DMS153 treated with DMSO at 0.1 percent for 48 hours (cell line): ENCODE measurements around the gene RBP5.

Experiments
- DNase-seq: peaks from one replicate; lab custom pipeline; 2025; ENCODE audit not compliant: unreplicated experiment; lab: John Stamatoyannopoulos, UW

The RBP5 gene

DNA sequence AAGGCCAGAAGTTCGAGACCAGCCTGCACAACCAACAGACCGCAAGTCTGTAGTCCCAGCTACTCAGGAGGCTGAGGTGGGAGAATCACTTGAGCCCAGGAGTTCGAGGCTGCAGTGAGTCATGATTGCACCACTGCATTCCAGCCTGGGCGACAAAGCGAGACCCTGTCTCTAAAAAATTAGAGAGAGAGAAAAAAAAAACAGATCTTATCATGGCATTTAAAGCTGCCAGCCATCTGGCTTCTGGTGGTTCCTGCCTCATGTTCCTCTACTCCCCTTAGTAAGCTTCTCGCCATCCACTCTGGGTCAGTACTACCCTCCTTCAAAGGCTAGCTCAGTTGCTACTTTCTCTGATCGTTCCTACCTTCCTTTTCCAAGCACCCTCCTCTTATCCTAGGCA lies 17.5 kb upstream of the RBP5 start:
- no peak for DNase-seq

- DNase-seq, result no peak
Observed at GRCh38 chr12:7145671-7146070, 17.0 kb upstream of the RBP5 start.

DNA sequence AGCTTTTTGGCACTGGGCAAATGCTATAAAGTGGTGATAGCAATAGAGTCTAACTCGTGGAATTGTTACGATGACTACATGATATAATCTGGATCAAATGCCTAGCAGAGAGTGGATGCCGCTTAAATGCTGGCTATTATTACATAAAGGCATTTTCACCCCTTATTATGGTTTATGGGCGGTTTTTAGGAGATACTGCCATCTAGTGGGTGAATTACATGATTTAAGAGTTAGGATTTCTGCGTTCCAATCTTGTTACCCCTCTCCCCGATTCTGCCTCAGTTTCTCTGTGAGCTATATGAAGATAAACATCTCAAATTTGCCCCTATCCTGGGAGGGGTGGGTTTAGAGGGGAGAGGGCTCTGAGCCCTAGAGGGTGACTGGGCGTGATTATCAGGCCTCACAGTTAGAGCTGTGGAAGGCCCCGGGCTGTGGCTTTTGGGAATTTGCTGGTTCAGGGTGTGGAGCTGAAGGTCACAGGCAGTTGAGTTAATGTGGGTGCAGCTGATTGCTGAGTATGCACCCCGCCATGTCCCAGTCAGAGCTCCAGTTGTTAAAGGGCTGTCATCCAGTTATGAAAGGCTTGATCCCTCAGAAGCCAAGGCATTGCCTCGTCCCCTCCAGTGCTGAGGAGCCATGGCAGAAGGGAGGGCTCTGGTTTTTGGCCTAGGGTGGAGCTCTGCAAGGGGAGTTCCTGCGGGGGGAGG lies 15.9 kb upstream of the RBP5 start:
- DNase-seq, result peak; percentile 34

GRCh38 chr12:7143564-7143963 lies 14.9 kb upstream of the RBP5 start:
- DNase-seq, result no peak

DNA sequence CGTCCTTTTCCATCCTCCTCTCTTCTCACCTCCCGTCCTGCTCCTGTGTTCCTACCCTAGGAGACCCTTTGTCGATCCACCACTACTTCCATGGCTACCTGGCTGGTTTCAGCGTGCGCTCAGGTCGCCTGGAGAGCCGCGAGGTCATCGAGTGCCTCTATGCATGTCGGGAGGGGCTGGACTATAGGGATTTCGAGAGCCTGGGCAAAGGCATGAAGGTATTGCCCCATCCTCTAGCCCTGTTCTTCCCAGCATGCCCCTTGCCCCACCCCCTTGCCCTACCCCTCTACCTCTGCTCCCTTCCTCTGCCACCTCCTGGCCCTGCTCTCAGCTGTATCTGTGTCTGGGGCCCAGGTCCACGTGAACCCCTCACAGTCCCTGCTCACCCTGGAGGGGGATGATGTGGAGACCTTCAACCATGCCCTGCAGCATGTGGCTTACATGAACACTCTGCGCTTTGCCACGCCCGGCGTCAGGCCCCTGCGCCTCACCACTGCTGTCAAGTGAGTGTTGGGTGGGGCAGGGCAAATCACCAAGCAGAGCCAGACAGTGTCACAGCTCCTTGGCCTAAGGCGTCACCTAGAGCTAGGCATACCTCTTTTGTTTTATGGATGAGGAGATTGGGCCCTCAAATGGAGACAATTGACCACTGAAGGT lies 14.2 kb upstream of the RBP5 start:
- DNase-seq, result no peak

DNA sequence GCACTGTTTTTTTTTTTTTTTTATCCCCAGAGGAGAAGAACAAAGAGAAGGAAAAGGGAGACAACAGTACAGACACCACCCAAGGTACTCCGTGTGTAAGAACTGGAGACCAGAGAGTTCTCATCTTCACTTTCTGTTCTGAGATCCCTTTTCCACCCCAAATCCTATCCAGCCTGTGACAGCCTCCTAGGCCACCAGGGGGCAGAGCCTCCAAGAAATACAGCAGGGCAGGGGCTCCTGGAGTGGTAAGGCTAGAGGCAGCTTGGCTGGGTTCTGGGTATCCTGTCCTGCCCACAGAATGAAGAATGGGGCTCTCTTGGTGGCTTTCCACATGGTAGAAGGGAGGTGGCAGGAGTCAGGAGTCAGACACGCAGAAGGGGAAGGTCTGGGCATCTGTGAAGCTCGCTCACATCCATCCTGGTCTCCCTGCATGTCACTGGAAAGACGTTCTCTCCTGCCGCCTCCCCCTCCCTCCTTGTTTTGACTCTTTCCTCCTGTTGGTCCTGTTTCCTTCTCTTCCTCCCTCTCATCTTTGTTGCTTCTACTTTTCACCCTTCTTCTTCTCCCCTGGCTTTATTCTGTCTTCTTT lies 13.5 kb upstream of the RBP5 start:
- DNase-seq, result no peak

DNA sequence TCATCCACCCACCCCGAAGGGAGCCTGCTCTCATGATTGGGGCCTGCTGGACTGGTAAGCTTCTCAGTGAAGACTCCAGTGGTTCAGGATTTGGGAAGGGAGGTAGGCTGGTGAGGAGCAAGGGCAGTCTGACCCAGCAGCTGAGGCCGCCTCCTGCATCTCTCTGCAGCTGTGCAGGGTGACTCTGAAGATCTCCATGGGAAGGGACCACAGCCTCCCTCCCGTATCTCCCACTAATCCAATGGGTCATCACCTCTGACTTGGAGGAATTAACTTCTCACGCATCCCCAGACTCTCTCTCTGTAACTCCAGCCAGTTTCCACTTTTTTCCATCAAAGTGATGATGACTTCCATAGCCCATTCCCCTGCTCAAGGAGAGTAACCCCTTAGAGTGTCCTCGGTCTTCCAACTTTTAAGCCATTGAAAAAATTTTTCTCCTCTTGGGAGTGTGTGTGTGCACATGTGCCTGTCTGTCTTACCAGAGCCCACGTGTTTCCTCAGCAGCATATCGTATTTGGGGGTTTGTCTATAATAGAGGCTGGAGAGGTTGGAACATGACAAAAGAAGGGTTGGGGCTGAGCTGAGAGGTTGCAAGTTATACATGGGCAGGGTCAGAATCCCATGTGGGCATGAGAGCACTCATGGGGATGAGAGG lies 12.8 kb upstream of the RBP5 start:
- DNase-seq, result no peak

GRCh38 chr12:7139200-7139599 lies 10.5 kb upstream of the RBP5 start:
- no peak for DNase-seq

GRCh38 chr12:7137908-7138307 lies 9.2 kb upstream of the RBP5 start:
- DNase-seq, result no peak

DNA sequence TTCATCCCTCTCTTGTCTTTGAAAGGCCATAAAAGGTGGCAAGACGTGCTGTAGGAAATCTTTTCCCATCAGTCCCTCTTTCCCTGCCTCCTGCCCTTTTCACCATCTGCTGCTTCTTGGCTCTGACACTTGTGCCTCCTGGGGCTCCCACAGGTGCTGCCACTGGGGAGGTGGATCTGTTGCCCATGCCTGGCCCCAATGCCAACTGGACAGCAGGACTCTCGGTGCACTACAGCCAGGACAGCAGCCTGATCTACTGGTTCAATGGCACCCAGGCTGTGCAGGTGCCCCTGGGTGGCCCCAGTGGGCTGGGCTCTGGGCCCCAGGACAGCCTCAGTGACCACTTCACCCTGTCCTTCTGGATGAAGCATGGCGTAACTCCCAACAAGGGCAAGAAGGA lies 8.0 kb upstream of the RBP5 start:
- DNase-seq, result no peak

DNA sequence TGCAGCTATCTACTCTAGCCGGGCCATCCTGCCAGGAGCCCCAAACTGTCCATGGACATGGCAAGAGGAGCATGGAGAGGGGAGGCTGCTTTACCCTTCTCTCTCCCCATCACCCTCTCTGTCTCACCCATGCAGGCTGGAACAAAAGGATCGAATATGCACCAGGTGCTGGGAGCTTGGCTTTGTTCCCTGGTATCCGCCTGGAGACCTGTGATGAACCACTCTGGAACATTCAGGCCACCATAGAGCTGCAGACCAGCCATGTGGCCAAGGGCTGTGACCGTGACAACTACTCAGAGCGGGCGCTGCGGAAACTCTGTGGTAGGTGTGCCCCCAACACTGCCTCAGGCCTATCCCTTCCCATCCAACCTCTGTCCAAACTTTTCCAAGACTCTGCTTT lies 7.4 kb upstream of the RBP5 start:
- DNase-seq, result no peak

GRCh38 chr12:7134396-7135166 lies 5.9 kb upstream of the RBP5 start:
- no peak for DNase-seq

DNA sequence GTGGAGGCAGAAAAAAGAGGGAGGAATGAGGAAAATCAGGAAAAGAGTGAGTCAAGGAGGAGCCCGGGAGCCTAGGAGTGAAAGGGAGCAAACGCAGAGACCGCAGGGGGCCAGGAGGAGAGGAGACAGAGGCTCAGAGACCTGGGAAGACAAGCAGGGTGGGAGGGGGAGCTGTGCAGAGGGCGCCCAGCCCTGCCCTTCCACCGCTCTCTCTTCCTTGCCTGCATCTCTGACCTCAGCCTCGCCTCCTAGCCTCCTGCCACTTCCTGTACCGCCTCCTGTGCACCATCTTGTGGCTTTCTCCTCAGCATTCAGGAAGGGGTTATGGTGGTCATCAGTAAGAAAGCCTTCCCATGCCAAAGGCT lies 2.8 kb upstream of the RBP5 start:
- no peak for DNase-seq

DNA sequence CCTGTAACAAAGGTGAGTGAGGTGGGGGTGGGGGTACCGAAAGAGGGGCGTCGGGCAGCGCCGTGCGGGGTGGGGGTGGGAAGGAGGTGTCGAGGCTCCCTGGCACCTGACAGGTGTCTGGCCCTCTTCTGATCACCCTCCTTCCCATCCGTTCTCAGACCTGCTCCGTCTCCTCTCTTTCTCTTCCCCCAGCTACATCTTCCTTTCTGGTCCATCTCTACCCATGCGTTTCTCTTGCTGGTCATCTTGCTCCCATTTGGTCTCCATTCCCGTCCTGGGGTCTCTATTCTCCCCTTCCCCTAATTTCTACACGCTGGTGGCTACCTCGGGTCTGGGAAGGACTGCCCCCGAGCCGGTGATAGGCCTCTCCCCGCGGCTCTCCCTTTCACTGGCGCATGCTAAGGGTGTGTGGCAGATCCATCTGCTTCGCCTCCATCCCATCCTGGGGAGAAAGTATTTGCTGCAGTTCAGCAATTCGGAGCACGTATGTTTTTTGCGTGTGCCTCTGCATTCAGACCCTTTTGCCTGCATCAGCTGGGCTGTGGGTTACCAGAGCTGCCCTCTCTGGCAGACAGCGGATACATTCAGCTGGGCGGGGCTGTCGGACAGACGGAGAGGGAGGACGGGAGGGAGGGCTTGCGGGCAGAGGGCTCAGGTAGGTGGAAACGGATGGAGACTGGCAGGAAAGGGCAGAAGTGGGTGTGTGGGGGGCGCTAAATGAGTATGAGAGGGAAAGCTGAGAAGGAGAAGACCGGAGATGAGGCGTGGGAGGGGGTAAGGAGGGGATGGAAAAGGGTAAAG lies 2.2 kb upstream of the RBP5 start:
- DNase-seq, result peak; percentile 12

- DNase-seq, result peak; percentile 70
Observed at GRCh38 chr12:7129872-7130691, 1.4 kb upstream of the RBP5 start, which contains the start of gene CLSTN3. Gene CLSTN3, plus strand, starts transcription at chr12:7130371. Its CDS starts 278 bp downstream, at chr12:7130649.

DNA sequence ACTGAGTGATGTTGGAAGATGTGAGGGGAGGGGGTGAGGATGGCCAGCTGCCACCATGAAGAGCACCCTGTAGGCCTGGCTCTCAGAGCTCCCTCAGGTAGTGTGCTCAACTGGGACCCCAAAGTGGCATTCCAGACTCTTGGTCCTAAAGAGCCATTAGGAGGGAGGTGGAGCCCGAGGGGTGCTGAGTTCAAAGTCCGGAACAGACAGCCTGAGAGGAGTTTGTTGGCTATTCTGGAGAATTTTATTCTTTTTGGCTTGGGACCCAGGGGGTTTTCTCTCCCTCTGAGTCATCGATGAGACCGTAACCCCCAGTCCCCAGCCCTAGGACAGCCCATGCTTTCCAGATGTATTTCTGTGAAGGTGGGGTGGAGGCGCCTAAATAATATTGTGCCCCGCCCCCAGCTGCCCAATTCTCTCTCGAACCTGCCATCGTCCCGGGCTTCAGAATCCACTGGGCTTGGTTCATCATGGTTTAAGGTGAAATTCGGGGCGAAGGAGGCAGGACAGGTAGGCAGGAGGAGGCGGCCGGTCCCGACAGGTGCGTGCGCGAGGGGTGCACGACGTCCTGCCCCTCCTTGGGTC lies 690 bp upstream of the RBP5 start:
- no peak for DNase-seq

DNA sequence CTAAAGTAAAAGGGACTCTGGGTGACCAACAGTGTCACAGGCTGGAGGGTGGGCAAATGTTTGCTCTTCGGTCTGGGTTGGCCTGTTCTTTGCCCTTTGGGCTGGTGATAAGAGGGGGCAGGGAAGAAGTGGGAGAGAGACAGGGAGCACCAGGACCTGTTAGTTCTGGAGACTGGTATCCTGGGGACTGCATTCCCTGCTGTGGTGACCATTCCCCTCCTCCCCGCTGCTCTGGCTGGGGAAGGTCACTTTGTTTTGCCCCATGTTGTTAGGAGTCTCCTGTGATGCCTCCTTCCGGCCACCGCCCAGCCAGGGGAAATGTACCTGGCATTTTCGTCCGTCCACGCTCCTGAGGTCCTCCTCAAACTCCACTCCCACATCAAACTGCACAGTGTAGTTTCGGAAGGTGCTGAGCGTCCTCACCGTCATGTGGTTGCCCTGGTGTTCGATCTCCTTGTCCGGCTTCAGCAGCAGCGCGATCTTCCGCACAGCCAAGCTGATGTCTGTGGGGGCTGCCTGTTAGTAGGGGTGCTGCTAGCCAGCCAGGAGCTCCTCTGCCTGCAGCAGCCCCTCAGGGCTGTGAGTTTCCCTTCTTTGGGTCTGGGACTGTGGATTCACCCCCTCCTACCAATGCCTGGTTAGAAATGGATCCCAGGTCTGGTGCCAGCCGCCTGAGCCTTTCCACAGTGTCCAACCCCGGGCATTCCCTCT lies 618 bp downstream of the RBP5 start:
- DNase-seq, result no peak

DNA sequence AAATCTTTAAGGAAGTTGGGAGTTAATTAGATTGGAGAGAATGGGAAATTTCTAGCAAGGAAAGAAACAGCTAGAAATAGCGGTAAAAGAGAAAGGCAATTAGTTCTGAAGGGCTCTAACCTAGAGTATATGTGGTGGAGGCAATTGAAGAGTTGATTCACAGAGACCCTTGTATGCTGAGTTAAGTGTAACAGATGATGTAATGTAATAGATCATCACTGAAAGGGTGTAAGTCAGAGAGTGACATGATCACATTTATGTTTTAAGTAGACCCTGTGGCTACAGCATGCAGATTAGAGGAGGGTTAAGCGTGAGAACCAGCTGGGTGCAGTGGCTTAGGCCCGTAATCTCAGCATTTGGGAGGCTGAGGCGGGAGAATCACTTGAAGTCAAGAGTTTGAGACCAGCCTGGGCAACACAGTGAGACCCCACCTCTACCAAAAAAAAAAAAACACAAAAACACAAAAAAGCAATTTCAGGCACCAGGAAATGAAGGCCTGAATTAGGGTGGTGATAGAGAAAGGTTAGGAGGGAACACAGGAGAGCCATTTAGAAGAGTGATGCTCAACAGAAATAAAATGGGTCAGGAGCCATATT lies 3.0 kb downstream of the RBP5 start:
- DNase-seq, result no peak
